HFF-Myc (cell line): Measurements from ENCODE around the gene VTI1A.

Experiments used
- DNase-seq: peaks from one replicate; pipeline ENCODE4 v3.0.0-alpha.2; 2011; ENCODE audit warnings: low read depth; ENCODE audit errors: extremely low read depth
- H3K4me3 ChIP-seq: replicated peaks from 2 replicates; pipeline ENCODE4 v1.5.1; 2011; ENCODE audit warnings: low read depth, mild to moderate bottlenecking, control low read depth, low read length
- TF ChIP-seq, protein P1 (sequence below): IDR thresholded peaks from 2 replicates; pipeline ENCODE4 v1.5.1; 2012; ENCODE audit warnings: mild to moderate bottlenecking, low read depth, low read length, control low read depth; ENCODE audit errors: missing control alignments

Gene VTI1A

DNA sequence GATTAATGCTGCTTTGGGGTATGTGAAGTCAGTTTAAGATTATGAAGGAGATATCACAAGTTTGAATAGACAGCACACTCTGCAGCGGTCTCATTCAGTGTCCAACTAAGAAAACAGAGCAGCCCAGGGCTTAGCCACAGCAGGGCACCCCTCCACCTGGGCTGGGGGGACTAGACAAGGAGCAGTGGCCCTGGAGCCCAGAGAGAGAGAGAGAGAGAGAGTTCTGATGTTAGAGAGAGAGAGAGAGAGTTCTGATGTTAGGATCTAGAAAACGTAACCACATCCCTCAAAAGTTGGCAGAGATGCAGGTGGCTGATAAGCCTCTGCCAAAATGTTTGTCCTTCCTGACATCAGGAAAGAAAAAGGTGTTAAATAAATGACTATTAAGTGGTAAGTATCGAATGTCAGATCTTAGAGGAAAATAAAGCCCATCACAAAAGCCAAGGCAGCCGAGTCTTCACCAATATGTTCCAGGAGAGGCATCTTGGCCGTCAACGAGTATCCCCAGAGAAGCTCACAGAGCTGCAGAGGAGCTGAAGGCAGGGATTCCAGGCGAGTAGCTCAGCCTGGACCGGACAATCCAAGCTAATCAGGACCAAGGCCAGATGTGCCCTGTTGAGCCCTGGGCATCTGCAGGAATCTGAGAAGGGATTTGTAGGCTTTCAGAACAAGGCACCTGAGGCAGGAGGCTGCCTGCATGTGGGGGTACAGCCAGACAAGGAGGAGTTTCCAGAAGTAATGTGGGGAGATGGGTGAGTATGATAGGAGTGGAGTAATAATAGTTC, 352.9 kb downstream of the VTI1A start:
- no peak for DNase-seq
- TF ChIP-seq, protein P1, sequence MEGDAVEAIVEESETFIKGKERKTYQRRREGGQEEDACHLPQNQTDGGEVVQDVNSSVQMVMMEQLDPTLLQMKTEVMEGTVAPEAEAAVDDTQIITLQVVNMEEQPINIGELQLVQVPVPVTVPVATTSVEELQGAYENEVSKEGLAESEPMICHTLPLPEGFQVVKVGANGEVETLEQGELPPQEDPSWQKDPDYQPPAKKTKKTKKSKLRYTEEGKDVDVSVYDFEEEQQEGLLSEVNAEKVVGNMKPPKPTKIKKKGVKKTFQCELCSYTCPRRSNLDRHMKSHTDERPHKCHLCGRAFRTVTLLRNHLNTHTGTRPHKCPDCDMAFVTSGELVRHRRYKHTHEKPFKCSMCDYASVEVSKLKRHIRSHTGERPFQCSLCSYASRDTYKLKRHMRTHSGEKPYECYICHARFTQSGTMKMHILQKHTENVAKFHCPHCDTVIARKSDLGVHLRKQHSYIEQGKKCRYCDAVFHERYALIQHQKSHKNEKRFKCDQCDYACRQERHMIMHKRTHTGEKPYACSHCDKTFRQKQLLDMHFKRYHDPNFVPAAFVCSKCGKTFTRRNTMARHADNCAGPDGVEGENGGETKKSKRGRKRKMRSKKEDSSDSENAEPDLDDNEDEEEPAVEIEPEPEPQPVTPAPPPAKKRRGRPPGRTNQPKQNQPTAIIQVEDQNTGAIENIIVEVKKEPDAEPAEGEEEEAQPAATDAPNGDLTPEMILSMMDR = no peak
- H3K4me3 ChIP-seq = no peak overlapping the region

DNA sequence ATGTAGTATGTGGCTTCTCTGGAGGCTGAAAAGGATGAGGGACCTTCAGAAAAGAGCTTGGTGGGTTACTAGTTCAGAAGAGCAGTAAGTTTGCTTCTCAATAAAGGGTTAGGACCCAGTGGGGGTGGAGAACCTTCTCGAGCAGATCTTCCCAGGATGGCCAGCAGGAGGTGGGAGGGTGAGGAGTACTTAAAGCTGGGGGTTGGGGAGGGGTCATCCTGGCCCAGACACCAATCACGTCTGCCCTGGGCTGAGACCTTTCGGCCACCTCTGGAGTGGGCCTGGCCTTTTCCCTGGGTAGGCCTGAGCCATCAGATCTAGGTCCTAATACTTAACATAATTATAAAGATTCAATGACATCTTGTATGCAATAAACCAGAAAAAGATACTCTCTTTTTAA, 354.0 kb downstream of the VTI1A start:
- no peak for DNase-seq
- no peak overlapping the region for H3K4me3 ChIP-seq
- TF ChIP-seq, protein P1 = no peak

DNA sequence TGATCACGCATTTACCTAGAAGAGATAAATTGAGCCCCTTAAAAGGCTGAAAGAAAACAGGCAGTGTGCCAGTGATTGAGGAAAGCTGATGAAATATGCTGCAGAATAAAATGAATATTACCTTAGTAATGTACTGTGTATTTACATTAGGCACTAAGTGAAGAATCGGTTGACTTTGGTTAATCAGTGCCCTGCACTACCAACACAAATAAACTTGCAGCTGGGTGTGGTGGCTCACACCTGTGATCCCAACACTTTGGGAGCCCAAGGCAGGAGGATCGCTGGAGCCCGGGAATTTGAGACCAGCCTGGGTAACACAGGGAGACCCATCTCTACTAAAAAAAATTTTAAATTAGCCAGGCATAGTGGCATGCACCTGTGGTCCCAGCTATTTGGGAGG, 354.7 kb downstream of the VTI1A start:
- TF ChIP-seq, protein P1 = no peak

DNA sequence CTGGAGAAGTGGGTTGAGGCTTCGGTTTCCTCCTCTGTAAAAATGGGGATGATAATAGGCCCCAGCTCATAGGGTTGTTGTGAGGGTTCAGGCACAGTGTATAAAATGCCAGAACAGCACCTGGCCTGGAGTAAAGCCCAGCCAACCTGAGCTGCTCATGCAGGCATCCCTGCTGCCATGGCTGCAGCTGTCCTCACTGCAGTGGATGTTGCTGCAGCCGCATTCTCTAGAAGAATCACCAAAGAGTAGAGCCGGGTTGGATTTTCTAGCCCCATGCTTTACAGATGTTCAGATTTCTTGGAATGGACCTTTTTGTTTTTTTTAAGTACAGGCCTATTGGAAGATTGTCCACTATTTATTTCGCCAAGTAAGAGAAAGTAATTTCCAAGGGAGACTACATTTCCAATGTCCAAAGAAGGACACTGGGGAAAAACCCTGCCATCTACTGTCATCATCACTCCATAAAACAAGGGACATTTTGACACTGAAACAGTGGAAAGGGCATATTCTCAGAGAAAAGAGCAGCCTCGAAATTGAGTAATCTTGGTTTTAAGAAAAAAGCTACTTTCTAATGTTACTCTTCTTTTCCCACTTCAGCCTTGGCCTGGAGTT, 355.5 kb downstream of the VTI1A start:
- DNase-seq = no peak
- TF ChIP-seq, protein P1 = no peak
- no peak overlapping the region for H3K4me3 ChIP-seq

More for the DNA sequence above, 354.7 kb downstream of the VTI1A start:
- no peak for DNase-seq
- no peak overlapping the region for H3K4me3 ChIP-seq

DNA sequence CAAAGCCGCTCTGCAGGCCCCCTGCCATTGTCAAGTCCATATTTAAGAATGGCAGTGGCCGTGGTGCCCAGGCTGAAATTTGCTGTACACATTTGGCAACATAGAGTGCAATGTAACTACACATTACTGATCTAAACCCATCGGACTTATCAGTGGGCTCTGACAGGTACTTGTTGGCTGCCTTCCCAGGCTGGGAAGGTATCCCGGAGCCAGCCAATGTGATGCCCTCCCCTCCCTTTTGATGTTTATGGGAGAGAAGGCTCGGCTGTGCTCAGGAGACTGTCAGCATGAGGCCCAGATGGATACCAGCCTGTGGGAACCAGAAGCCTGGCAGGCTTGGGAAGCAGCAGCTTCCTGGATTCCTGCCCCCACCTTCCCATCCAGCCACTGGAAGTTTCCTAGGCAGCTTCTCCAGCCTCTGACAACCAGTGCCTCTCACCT, 357.0 kb downstream of the VTI1A start:
- no peak overlapping the region for H3K4me3 ChIP-seq
- no peak for DNase-seq
- TF ChIP-seq, protein P1 = no peak

DNA sequence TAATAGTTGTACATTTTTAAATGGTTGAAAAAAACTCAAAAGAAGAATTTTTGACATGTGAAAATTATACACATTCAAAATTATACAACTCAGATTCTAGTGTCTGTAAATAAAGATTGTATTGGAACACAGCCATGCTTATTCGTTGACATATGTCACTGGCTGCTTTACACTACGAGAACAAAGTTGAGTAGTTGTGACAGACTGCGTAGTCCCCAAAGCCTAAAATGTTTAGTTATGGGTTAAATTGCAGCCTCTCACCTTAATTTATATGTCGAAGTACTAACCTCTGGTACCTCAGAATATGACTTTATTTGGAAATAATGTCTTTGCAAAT, 358.2 kb downstream of the VTI1A start:
- DNase-seq = no peak
- TF ChIP-seq, protein P1 = no peak

More for the DNA sequence above, 358.2 kb downstream of the VTI1A start:
- no peak overlapping the region for H3K4me3 ChIP-seq
